H1 (cell line): ENCODE measurements around the gene TMTC4. TPM values are rescaled to one million over a fixed set of nuclear protein-coding genes. Genes with fewer than 3 reads are reported as not detected.

Source experiments
- CEBPB ChIP-seq: IDR thresholded peaks from 2 replicates; pipeline ENCODE4 v1.6.1; 2012; ENCODE audit warnings: low read depth, low read length
- CHD7 ChIP-seq: fragments of 300-600 bp; sonication (generic); IDR thresholded peaks from 2 replicates; pipeline ENCODE4 v1.7.1; 2012; ENCODE audit warnings: low read length, moderate library complexity, mild to moderate bottlenecking, inconsistent platforms; ENCODE audit not compliant: insufficient replicate concordance
- MAX ChIP-seq: IDR thresholded peaks from 2 replicates; pipeline ENCODE4 v1.6.1; 2012; ENCODE audit warnings: inconsistent platforms
- polyA plus RNA-seq, 7 experiments: library from polyadenylated mRNA; depleted of rRNA in 3 of 7; stranded (reverse) in 5 of 7; unstranded in 2 of 7; fragments of >200 nt in 5 of 7; fragments of 200-250 nt in 2 of 7; gene quantifications; 1 replicate in 5 of 7; 2 replicates in 1 of 7; 4 replicates in 1 of 7; pipeline versions ENCODE4 v1.2.1 to v1.2.3, GENCODE V29; 2011 to 2013; ENCODE audit warnings: missing spikeins in 2 of 7, mixed read lengths in 2 of 7
- total RNA-seq: library from RNA; stranded (reverse); fragmentation: NEBNext Ultra II Directional; extraction: Animal tissue kit (Norgen Biotek cat#: 25700); gene quantifications from 2 replicates; pipeline ENCODE4 v1.2.1, GENCODE V29; 2021

TMTC4 gene
- total and polyA plus RNA-seq, 2 of the 8 experiments (the other 6 are each of a cell fraction or from before 2014, with no cell fraction given), result 26.3 to 42.6 TPM

- no peak for TF ChIP-seq CHD7
- TF ChIP-seq CEBPB, result no peak
- TF ChIP-seq MAX, result no peak
Measured at GRCh38 chr13:100625447-100625846, 49.1 kb downstream of the TMTC4 start (continued).
